WTC11 (cell line): Measurements from ENCODE around the gene HOXB3. TPM values are rescaled to one million over a fixed set of nuclear protein-coding genes. Genes with fewer than 3 reads are reported as not detected.

ENCODE experiments used
- ATAC-seq: fragments of 200-7000 bp; cut with Tn5 transposase; 2 replicates; pipeline ENCODE4 v1.10.0; 2021; ENCODE audit warnings: mild to moderate bottlenecking, moderate library complexity
- CTCF ChIA-PET: fragments of 300-600 bp; sonication (Branson Sonifier 250); formaldehyde crosslinking; loops from one replicate; lab custom pipeline; 2021; ENCODE audit warnings: antibody characterized with exemption; lab: Charles Lee
- POLR2A ChIA-PET: fragments of 350-600 bp; sonication (Branson Sonifier 250); formaldehyde crosslinking; loops from one replicate; lab custom pipeline; 2021; ENCODE audit warnings: antibody characterized with exemption; lab: Charles Lee
- DNase-seq: peaks from one replicate; pipeline ENCODE4 v3.0.0; 2021; ENCODE audit warnings: low spot score
- H3K27ac Mint-ChIP-seq: 2 replicates; pipeline ENCODE4 v1.8.0; 2021; ENCODE audit warnings: mixed read lengths
- H3K27me3 Mint-ChIP-seq: 2 replicates; pipeline ENCODE4 v1.8.0; 2021; ENCODE audit warnings: low read depth, mild to moderate bottlenecking, moderate library complexity, mixed read lengths
- H3K36me3 Mint-ChIP-seq: 2 replicates; pipeline ENCODE4 v1.8.0; 2021; ENCODE audit warnings: mixed read lengths
- H3K4me1 Mint-ChIP-seq: 2 replicates; pipeline ENCODE4 v1.8.0; 2022; ENCODE audit warnings: mixed read lengths
- H3K4me3 Mint-ChIP-seq: 2 replicates; pipeline ENCODE4 v1.8.0; 2021; ENCODE audit warnings: mild to moderate bottlenecking, moderate library complexity, mixed read lengths
- H3K9me3 Mint-ChIP-seq: 2 replicates; pipeline ENCODE4 v1.8.0; 2021; ENCODE audit warnings: mixed read lengths
- AR ChIP-seq: fragments of 250-450 bp; sonication (Bioruptor Pico); IDR thresholded peaks from 2 replicates; pipeline ENCODE4 v1.9.0; 2021; ENCODE audit warnings: mild to moderate bottlenecking
- CDX4 ChIP-seq: fragments of 250-450 bp; sonication (Bioruptor Pico); IDR thresholded peaks from 2 replicates; pipeline ENCODE4 v1.9.0; 2021; ENCODE audit warnings: moderate library complexity, mild to moderate bottlenecking, inconsistent platforms, borderline replicate concordance
- CTCF ChIP-seq: fragments of 200-600 bp; IDR thresholded peaks from 2 replicates; pipeline ENCODE4 v1.8.0; 2022; ENCODE audit warnings: antibody characterized with exemption
- E2F1 ChIP-seq: sonication (generic); formaldehyde crosslinking; IDR thresholded peaks from 2 replicates; pipeline ENCODE4 v1.8.0; 2022; ENCODE audit warnings: mild to moderate bottlenecking, missing genetic modification reagents
- E2F5 ChIP-seq: sonication (generic); formaldehyde crosslinking; IDR thresholded peaks from 2 replicates; pipeline ENCODE4 v1.8.1; 2022; ENCODE audit warnings: mild to moderate bottlenecking, moderate library complexity, missing genetic modification reagents
- ELF4 ChIP-seq: sonication (generic); formaldehyde crosslinking; IDR thresholded peaks from 2 replicates; pipeline ENCODE4 v1.8.1; 2022; ENCODE audit warnings: low read depth, mild to moderate bottlenecking, moderate library complexity, missing genetic modification reagents
- FOXK1 ChIP-seq: sonication (generic); formaldehyde crosslinking; IDR thresholded peaks from 2 replicates; pipeline ENCODE4 v1.8.0; 2022; ENCODE audit warnings: mild to moderate bottlenecking, moderate library complexity, missing genetic modification reagents
- GRHL2 ChIP-seq: fragments of 250-450 bp; sonication (Bioruptor Pico); IDR thresholded peaks from 2 replicates; pipeline ENCODE4 v1.8.0; 2022; ENCODE audit warnings: mild to moderate bottlenecking, moderate library complexity; ENCODE audit not compliant: insufficient replicate concordance, severe bottlenecking
- JUN ChIP-seq: sonication (generic); formaldehyde crosslinking; IDR thresholded peaks from 2 replicates; pipeline ENCODE4 v1.8.0; 2023; ENCODE audit warnings: mild to moderate bottlenecking, missing genetic modification reagents
- MLX ChIP-seq: sonication (generic); formaldehyde crosslinking; IDR thresholded peaks from 2 replicates; pipeline ENCODE4 v1.8.1; 2023; ENCODE audit warnings: mild to moderate bottlenecking, missing genetic modification reagents, moderate library complexity
- MYBL2 ChIP-seq: sonication (generic); formaldehyde crosslinking; IDR thresholded peaks from 2 replicates; pipeline ENCODE4 v1.8.1; 2023; ENCODE audit warnings: mild to moderate bottlenecking, moderate library complexity, missing genetic modification reagents
- NFATC4 ChIP-seq: fragments of 250-450 bp; sonication (Bioruptor Pico); IDR thresholded peaks from 2 replicates; pipeline ENCODE4 v1.9.0; 2021; ENCODE audit warnings: mild to moderate bottlenecking
- OVOL2 ChIP-seq: fragments of 250-450 bp; sonication (Bioruptor Pico); IDR thresholded peaks from 2 replicates; pipeline ENCODE4 v1.9.0; 2021; ENCODE audit warnings: mild to moderate bottlenecking, borderline replicate concordance
- TCF7 ChIP-seq: sonication (generic); formaldehyde crosslinking; IDR thresholded peaks from 2 replicates; pipeline ENCODE4 v1.8.0; 2022; ENCODE audit warnings: mild to moderate bottlenecking, low read depth, missing genetic modification reagents, moderate library complexity
- USF2 ChIP-seq: sonication (generic); formaldehyde crosslinking; IDR thresholded peaks from 2 replicates; pipeline ENCODE4 v1.8.1; 2023; ENCODE audit warnings: mild to moderate bottlenecking, missing genetic modification reagents, moderate library complexity
- ZBTB43 ChIP-seq: sonication (generic); formaldehyde crosslinking; IDR thresholded peaks from 2 replicates; pipeline ENCODE4 v1.8.1; 2023; ENCODE audit warnings: mild to moderate bottlenecking, missing genetic modification reagents
- ZMAT4 ChIP-seq: fragments of 250-450 bp; sonication (Bioruptor Pico); IDR thresholded peaks from 2 replicates; pipeline ENCODE4 v1.9.0; 2021; ENCODE audit warnings: mild to moderate bottlenecking
- ZNF317 ChIP-seq: sonication (generic); formaldehyde crosslinking; IDR thresholded peaks from 2 replicates; pipeline ENCODE4 v1.8.1; 2023; ENCODE audit warnings: low read depth, mild to moderate bottlenecking, moderate library complexity, missing genetic modification reagents, borderline replicate concordance
- ZNF423 ChIP-seq: fragments of 250-450 bp; sonication (Bioruptor Pico); IDR thresholded peaks from 2 replicates; pipeline ENCODE4 v2.1.2; 2022; ENCODE audit warnings: mild to moderate bottlenecking, moderate library complexity
- ZNF512 ChIP-seq: sonication (generic); formaldehyde crosslinking; IDR thresholded peaks from 2 replicates; pipeline ENCODE4 v1.8.1; 2022; ENCODE audit warnings: missing genetic modification reagents, borderline replicate concordance
- total RNA-seq: library from RNA; stranded (reverse); gene quantifications from 3 replicates; pipeline ENCODE4 v1.2.3, GENCODE V29; 2021

HOXB3 gene
- total RNA-seq, 1 experiment from 2014 or later = 0.09 TPM

GRCh38 chr17:48558057-48558830 is 31.8 kb downstream of the HOXB3 start (continued):
- no peak for TF ChIP-seq AR (CRISPR knock-in tag)
- no peak for TF ChIP-seq ZNF423 (CRISPR knock-in tag)
- TF ChIP-seq MYBL2 (CRISPR knock-in tag) = no peak

- H3K9me3 Mint-ChIP-seq = no peaks in the 10 kb centered on the region
- DNase-seq (no peak), ATAC-seq (no peak)
- ChIA-PET CTCF (interaction anchor here (0.6 to 1.2 kb wide), 4 partner anchors 32 to 294 kb away, joined by 3 to 4 read pairs (median 4); no protein-coding TSS in a partner anchor), POLR2A (interaction anchor here (0.6 kb wide), 1 partner anchor 120 kb away, joined by 3 read pairs; no protein-coding TSS in a partner anchor)
- peaks cover 36% of the 10 kb centered on the region for H3K4me1 Mint-ChIP-seq
- peaks cover 100% of the 10 kb centered on the region; the same call in 1 of the 2 replicates for H3K27me3 Mint-ChIP-seq
- no peaks in the 10 kb centered on the region for H3K36me3 Mint-ChIP-seq
- H3K4me3 Mint-ChIP-seq = no peak overlapping the region
- H3K27ac Mint-ChIP-seq = no peak overlapping the region
- TF ChIP-seq ZMAT4 (CRISPR knock-in tag) = no peak
- TF ChIP-seq GRHL2 (CRISPR knock-in tag) = no peak
- TF ChIP-seq JUN (CRISPR knock-in tag) = no peak
- no peak for TF ChIP-seq USF2
- no peak for TF ChIP-seq MLX (CRISPR knock-in tag)
- TF ChIP-seq NFATC4 (CRISPR knock-in tag) = no peak
- TF ChIP-seq OVOL2 = no peak
- no peak for TF ChIP-seq FOXK1 (CRISPR knock-in tag)
- TF ChIP-seq E2F5 (CRISPR knock-in tag) = no peak
- TF ChIP-seq ZNF317 (CRISPR knock-in tag) = no peak
- TF ChIP-seq ZNF512 (CRISPR knock-in tag) = no peak
- no peak for TF ChIP-seq ZBTB43 (CRISPR knock-in tag)
- no peak for TF ChIP-seq E2F1 (CRISPR knock-in tag)
- no peak for TF ChIP-seq CTCF
- TF ChIP-seq CDX4 = no peak
- no peak for TF ChIP-seq TCF7 (CRISPR knock-in tag)
- no peak for TF ChIP-seq ELF4 (CRISPR knock-in tag)
These were observed 33.3 kb downstream of the HOXB3 start for GRCh38 chr17:48556576-48557401.
